Stimulated activated CD8-positive, alpha-beta memory T cell treated with anti-CD3 and anti-CD28 coated beads, Interleukin-15, amount 100 ng/mL, for 4 hours (primary cell): ENCODE measurements around the gene LRRC73.
"Not testable (repeated sequence)": the region's sequence is repeated elsewhere in the genome, so short reads cannot be mapped to it uniquely, and the experiment has no call there.

Experiments
- DNase-seq, 2 donors: peaks; one replicate each; pipeline ENCODE4 v3.0.0-alpha.2; 2020; ENCODE audit warnings: low read depth in 2 of 2

The LRRC73 gene

DNA sequence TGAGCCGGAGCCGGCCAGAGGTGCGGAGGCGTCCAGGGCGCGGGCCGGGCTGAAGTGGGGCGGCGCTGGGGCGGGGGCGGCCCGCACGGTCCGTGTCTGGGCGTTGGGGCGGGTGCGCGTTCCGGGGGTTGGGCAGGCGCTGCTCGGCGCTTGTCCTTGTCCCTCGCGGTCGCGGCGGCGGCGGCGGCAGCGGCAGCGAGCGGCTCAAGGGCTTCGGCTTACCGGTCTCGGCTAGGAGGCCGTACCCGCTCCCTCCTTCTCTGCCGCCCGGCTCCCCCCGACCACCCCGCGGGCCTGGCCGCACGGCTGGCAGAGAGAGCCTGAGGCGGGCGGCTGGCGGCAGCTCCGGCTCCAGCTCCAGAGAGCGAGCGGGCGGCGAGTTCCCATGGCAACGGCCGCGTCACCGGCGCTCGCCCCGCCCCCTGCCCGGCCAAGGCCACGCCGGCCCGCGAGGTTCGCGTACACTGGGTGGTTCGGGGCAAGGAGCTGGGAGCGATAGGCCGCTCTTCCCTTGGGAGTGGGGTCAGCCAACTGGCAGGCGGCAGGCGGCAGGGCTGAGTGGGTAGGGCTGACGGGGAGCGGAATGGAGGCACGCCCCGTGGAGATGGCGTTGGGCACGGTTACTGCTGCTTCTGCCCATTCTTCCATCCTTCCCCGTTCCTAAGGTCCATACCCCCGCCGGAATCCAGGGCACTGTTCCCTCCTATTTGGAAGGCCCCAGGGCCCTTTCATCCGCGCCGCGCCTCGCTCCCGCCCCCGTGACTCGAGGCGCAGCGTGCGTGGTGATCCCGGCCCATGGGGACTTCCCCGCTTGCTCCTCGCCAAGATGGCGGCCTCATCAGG is at the start of gene LRRC73:
LRRC73 (minus strand) TSS at position 363 of the 843 bp plus-strand sequence. CDS start 561 bp downstream, outside the sequence.
- peak; percentile 44 to 63 for DNase-seq

DNA sequence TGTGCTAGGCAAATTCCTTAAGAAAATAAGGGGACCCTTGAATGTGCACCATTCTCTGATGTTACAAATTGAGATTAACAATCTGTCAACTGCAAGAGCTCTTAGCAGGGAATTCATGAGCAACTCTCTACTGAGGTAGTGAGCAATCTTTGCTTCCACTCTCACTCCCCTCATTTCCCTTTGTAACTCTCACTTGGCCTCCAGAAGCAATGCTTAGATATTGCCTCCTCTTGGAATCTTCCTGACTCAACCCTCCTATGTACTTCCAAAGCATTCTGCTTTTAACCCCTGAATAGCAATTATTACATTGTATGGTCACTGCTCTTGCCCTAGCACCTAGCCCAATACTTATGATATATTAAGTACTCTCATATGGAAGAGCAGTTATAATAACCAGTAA is 49.2 kb upstream of the LRRC73 start:
- no peak for DNase-seq

GRCh38 chr6:43557620-43558019 is 47.5 kb upstream of the LRRC73 start:
- not testable (repeated sequence) for DNase-seq

GRCh38 chr6:43547222-43547621 is 37.1 kb upstream of the LRRC73 start:
- DNase-seq = no peak

- no peak for DNase-seq
Measured at GRCh38 chr6:43544461-43544860, 34.3 kb upstream of the LRRC73 start.

DNA sequence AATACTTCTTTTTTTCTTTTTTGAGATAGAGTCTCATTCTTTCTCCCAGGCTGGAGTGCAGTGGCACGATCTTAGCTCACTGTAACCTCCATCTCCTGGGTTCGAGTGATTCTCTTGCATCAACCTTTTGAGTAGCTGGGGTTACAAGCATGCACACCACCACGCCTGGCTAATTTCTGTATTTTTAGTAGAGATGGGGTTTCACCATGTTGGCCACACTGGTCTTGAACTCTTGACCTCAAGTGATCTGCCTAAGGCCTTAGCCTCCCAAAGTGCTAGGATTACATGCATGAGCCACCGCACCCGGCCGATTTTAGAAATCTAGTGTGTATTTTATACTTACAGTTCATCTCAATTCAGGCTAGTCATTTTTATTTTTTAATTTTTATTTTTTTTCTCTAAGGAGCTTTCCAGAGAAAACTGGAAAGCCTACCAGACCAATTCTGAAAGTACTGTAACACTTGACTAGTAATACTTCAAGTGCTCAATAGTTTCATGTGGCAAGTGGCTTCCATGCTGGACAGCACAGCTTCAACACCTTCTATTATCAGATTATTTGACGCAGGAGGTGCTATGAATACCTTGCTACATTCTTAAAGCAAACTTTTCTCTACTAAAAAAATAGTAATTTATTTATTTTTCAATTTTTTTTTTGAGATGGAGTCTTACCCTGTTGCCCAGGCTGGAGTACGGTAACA is 31.8 kb upstream of the LRRC73 start:
- no peak for DNase-seq

- DNase-seq = no peak
Measured at GRCh38 chr6:43540507-43540906, 30.4 kb upstream of the LRRC73 start.

- not testable (repeated sequence) for DNase-seq
Measured at GRCh38 chr6:43539409-43539808, 29.3 kb upstream of the LRRC73 start.

DNA sequence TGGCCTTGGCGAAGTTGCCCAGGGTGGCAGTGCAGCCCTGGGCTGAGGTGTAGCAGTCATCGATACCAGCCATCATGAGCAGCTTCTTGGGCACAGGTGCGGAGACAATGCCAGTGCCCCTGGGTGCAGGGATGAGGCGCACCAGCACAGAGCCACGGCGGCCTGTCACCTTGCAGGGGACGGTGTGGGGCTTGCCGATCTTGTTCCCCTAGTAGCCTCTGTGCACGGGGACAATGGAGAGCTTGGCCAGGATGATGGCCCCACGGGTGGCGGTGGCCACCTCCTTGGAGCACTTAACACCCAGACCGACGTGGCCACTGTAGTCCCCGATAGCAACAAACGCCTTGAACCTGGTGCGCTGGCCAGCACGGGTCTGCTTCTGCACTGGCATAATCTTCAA is 28.8 kb upstream of the LRRC73 start:
- DNase-seq = not testable (repeated sequence)

GRCh38 chr6:43532201-43532600 is 22.1 kb upstream of the LRRC73 start:
- DNase-seq = no peak

DNA sequence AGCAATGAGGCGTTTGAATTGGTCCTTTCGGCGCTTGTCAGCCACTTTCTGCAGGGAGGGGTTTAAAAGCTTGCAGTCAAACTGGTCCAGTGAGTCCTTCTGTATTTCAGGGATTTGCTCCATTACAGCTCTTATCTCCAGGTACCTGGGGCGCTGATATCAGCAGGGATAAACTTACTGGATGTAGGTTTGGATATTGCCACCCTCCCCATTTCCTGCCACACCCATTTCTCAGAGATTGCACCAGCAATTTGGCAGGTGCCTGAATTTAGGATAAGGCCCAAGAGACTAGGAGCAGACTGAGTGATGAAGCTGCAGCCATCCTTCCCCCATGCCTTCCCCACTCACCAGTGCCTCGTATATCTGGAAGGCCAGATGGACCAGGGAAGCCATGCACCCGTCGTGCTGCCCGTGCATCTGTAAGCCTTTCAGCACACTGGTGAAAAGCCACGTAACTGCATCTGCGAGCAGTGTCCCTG is 14.4 kb upstream of the LRRC73 start:
- DNase-seq = no peak

DNA sequence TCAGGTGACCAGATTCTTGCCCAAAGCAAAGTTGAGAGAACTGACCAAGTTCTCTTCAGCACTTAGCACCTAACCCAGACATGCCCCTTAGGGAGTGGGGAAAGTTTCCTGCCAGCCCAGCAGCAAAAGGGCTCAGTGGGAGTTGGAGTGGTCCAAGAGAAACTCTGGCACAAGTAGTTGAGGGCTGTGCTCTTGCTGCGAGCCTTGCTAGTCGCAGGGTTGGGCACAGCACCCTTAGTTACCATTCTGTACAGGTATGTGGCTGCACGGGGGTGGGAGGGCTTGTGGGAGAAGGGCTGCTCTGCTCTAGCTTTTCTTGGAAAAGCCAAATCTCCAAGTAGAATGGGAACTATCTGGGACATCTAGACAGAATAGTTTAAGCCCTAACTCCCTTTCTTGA is 13.1 kb upstream of the LRRC73 start:
- no peak for DNase-seq

DNA sequence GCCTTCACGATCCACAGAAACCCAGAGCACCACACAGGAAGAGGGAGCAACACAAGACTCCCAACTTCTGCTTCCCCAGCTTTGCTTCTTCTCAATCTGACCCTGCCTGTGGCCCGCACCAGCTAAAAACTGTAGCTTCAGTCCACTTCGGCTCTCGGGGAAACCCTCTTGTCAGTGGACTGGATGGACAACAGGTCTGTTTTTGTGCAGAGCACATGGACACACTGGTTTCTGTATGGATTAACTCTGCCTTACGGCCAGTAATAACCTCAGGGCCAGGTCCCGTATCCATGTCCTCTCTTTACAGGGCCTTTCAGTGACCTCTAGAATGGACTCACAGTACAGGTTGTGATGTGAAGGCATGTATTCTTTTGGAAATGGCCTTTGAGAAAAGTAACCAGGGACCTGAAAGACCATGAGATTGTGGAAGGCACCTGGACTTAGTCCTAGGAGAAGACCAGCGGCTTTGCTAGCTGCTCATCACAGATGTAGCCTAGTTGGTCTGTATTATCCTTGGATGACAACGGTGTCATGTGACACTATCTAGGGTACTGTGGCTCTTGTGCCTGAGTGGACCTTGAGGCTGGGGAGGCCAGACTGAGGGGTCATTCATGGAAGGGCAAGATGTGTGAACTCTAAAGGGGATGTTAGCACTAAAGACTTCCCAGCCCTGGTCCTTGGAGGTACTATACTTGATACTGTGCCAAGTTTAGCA is 12.6 kb upstream of the LRRC73 start:
- DNase-seq = no peak

DNA sequence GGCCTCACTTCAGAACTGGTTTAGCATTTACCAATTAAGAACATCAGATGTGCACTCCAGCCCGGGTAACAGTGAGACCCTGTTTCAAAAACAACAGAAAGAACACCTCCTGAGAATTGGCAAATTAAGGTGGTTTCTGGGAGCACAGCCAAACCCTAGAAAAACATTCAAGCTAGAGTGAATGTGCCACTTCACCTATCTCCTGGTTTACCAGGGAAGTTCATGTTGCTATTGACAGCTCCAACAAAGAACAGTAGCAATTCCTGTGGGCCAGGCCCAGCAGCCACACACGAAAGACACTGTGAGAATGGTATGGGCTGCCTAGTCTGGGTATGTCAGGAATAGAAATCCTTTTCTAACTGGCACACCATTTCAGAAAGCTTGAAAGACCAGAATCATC is 11.7 kb upstream of the LRRC73 start:
- no peak for DNase-seq

DNA sequence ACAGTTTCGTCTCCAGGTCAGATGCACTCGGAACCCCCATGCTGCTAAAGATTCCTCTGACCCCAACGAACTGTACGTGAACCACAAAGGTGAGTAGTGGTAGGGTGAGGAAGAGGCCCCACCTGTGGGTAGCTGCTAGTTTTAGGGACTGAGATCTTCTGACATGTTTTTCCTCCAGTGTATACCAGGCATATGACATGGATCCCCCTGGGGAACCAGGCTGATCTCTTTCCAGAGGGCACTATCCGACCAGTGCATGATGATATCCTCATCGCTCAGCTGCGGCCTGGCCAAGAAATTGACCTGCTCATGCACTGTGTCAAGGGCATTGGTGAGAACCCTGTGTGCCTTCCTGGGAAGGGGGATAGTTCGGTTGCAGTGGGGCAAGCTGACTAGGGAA is 10.0 kb upstream of the LRRC73 start:
- DNase-seq = no peak

GRCh38 chr6:43517505-43518357 is 7.6 kb upstream of the LRRC73 start:
- no peak for DNase-seq

- DNase-seq = peak; percentile 89 to 94
Measured at GRCh38 chr6:43516697-43517504, 6.8 kb upstream of the LRRC73 start, which contains the start of the genes POLR1C and YIPF3. Gene POLR1C, plus strand, starts transcription at chr6:43517089. Its CDS starts 21 bp downstream, at chr6:43517110. Gene YIPF3, minus strand, starts transcription at chr6:43516926. Its CDS starts 119 bp downstream, at chr6:43516807.

DNA sequence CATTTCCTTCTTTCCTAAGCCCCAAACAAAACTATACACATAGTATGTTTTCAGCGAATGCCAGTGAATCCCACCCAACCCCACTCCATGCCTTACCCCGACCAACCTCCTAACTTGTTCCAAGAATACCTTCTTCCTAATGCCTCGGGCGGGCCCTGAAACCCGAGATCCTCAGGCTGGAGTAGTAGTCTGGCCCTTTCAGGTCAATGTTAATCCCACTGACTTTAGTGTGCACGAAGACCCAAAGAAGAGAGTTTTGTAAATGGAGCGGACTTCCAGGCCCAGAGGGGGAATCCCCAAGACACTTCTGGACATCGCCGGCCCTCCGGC is 6.2 kb upstream of the LRRC73 start:
- no peak for DNase-seq

DNA sequence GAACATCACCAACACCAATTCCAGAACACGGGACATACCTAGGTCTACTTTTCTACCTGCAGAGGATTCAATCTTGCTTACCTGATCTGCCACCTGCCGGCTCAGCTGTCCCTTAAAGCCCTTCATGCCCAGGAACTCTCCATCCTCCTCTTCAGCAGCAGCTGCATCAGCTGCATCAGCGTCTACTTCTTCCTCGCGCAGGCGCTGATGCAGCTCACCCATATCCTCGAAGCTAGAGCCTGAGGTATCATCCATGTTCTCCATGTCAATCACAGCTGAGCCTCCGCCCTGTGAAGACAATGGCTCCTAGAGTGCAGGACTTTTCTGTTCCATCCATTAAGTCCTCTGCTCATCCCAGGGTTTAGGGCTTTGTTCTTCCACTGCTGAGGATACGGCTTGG is 5.7 kb upstream of the LRRC73 start:
- DNase-seq = no peak

- no peak for DNase-seq
Measured at GRCh38 chr6:43511824-43512415, 1.8 kb upstream of the LRRC73 start.
